ENCODE measurements around the gene NSD1. TPM values are rescaled to one million over a fixed set of nuclear protein-coding genes. Genes with fewer than 3 reads are reported as not detected.

The NSD1 gene
- total RNA-seq, 4 donors from 2014 or later = 24.0 to 39.5 (median 32.2) TPM

- 80% methylated on average over 5 of the region's 6 CpGs; no CpG with 5 or more reads in 1 of the 2 donors for WGBS, 2 donors
- Histone ChIP-seq H3K9me3 (no peaks in the 10 kb centered on the region), H3K27me3 (peaks cover 0 to 22% (median 0%) of the 10 kb centered on the region in 4 donors), H3K4me1 (peaks cover 0 to 31% (median 9%) of the 10 kb centered on the region in 3 donors), H3K36me3 (no peaks in the 10 kb centered on the region), H3K4me3 (no peak overlapping the region), H3K27ac (peak overlapping the region in 2 of 4 donors; percentile 22 to 54)
- no peak for DNase-seq
- intact Hi-C loops (cut with DNase I) = no loop called here
- TF ChIP-seq POLR2A (IDR thresholded peaks at IDR 0.05) = no peak
- TF ChIP-seq CTCF (IDR thresholded peaks at IDR 0.05) = no peak
Observed at GRCh38 chr5:177098120-177098469, 35.5 kb upstream of the NSD1 start.

- Histone ChIP-seq H3K4me3 (no peak overlapping the region), H3K27me3 (peaks cover 0 to 22% (median 0%) of the 10 kb centered on the region in 4 donors), H3K4me1 (peaks cover 0 to 31% (median 9%) of the 10 kb centered on the region in 3 donors), H3K36me3 (no peaks in the 10 kb centered on the region), H3K9me3 (no peaks in the 10 kb centered on the region), H3K27ac (peak overlapping the region in 2 of 4 donors; percentile 22 to 54)
- intact Hi-C loops (cut with DNase I) = no loop called here
- WGBS, 2 donors = 37 to 70% methylated on average over 2 of the region's 18 CpGs
- TF ChIP-seq CTCF (IDR thresholded peaks at IDR 0.05) (no peak), POLR2A (IDR thresholded peaks at IDR 0.05) (no peak)
- no peak for DNase-seq
Observed at GRCh38 chr5:177098470-177099141, 35.0 kb upstream of the NSD1 start.

- Histone ChIP-seq H3K9me3 (no peaks in the 10 kb centered on the region), H3K36me3 (no peaks in the 10 kb centered on the region), H3K4me1 (peaks cover 0 to 28% (median 9%) of the 10 kb centered on the region in 3 donors), H3K27me3 (peaks cover 0 to 30% (median 0%) of the 10 kb centered on the region in 4 donors), H3K4me3 (no peak overlapping the region), H3K27ac (no peak overlapping the region)
- WGBS, 2 donors = 47 to 78% methylated on average over 13 of the region's 13 CpGs
- DNase-seq = no peak
- TF ChIP-seq POLR2A (IDR thresholded peaks at IDR 0.05) = no peak
- no peak for TF ChIP-seq CTCF (IDR thresholded peaks at IDR 0.05)
- intact Hi-C loops (cut with DNase I) = no loop called here
Observed at GRCh38 chr5:177099422-177100093, 34.0 kb upstream of the NSD1 start.

GRCh38 chr5:177100714-177101121, 32.9 kb upstream of the NSD1 start:
- intact Hi-C loops (cut with DNase I) = no loop called here
- no peaks in the 10 kb centered on the region for H3K36me3 ChIP-seq
- TF ChIP-seq POLR2A (IDR thresholded peaks at IDR 0.05) = no peak
- no peak for TF ChIP-seq CTCF (IDR thresholded peaks at IDR 0.05)
- no peak overlapping the region for H3K4me3 ChIP-seq
- H3K9me3 ChIP-seq = no peaks in the 10 kb centered on the region
- no peak overlapping the region for H3K27ac ChIP-seq
- H3K4me1 ChIP-seq = peaks cover 0 to 16% (median 4%) of the 10 kb centered on the region in 3 donors
- DNase-seq = no peak
- peaks cover 0 to 40% (median 0%) of the 10 kb centered on the region in 4 donors for H3K27me3 ChIP-seq
- WGBS, 2 donors = 40% methylated on average over 1 of the region's 6 CpGs; no CpG with 5 or more reads in 1 of the 2 donors

Measured in esophagus squamous epithelium (tissue), 5 donors.